ENCODE data around the gene NNT.

NNT gene

DNA sequence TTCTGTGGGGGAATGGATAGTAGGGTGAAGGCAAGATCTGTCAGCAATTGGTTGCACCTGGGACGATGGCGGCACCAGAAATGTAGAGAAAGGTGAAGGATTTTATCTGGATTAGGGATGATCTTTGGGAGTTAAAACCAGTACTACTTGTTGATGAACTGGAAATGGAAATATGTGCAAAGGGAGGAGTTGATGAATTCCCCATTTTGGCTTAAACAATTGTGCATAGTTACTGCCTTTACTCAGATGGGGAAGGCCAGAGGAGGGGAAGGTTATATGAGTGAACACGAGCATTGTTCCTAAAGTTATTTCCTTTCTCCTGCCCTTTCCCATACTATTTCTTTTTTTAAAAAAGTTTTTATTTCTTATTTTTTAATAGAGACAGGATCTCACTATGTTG, 19.1 kb downstream of the NNT start:
- DNase-seq (ENCODE audit: low read depth in 2 of 3, low spot score in 1 of 3), result no peak

GRCh38 chr5:43623048-43623680, 20.2 kb downstream of the NNT start:
- DNase-seq (ENCODE audit: low read depth in 2 of 3, low spot score in 1 of 3), result no peak

GRCh38 chr5:43627028-43627427, 24.0 kb downstream of the NNT start:
- no peak for DNase-seq (ENCODE audit: low read depth in 2 of 3, low spot score in 1 of 3)

DNA sequence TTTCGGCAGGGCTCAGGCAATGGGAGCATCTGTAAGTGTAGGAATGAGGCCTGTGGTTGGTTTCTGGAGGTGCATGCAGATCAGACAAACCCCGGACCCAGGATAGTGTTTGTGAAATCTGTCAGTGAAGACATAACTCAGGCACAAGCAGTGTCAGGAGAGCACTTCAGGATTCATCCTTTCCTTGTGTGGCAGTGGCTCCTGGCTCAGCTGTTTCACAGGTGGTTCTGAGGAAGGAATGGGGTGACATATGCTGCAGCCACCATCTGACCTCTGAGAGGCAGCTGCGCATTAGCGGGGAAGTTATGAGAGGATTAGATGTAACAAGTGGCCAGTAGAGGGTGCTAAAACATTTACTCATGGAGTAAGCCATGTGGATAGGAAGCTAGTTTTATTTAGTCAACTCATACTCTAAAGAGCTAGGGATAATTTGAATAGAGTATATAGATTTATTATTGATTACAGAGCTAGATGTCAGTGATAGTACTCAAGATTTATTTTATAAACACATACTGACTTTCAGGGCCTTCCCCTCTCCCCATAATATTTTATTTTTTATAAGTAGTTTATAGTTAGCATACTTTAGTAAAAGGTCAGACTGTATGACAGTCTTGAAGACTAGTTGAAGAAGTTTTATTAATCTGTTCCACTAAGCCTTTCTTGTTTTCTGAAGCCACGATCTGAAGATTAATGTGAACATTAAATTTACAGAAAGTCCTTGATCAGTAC, 28.4 kb downstream of the NNT start:
- peak in 2 of 3 donors; percentile 3 to 58 for DNase-seq (ENCODE audit: low read depth in 2 of 3, low spot score in 1 of 3)

GRCh38 chr5:43634621-43635020, 31.6 kb downstream of the NNT start:
- DNase-seq (ENCODE audit: low read depth in 2 of 3, low spot score in 1 of 3), result no peak

- DNase-seq (ENCODE audit: low read depth in 2 of 3, low spot score in 1 of 3), result no peak
Observed at GRCh38 chr5:43635374-43635773, 32.4 kb downstream of the NNT start.

- DNase-seq (ENCODE audit: low read depth in 2 of 3, low spot score in 1 of 3), result no peak
Observed at GRCh38 chr5:43636076-43636475, 33.1 kb downstream of the NNT start.

- no peak for DNase-seq (ENCODE audit: low read depth in 2 of 3, low spot score in 1 of 3)
Observed at GRCh38 chr5:43637416-43637815, 34.4 kb downstream of the NNT start.

DNA sequence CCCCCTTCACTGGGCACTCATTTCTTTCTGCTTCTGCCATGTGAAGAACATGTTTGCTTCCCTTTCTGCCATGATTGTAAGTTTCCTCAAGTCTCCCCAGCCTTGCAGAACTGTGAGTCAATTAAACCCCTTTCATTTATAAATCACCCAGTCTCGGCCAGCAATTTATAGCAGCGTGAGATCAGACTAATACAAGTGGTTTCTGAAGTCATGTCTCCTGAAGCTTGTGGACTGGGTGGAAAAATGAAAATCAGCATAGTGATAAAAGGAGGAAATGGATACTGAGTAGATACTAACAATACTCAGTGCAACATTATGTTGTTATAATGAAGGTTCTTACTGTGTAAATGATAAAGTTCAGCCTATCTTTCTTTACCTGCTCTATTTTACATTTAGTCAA, 35.1 kb downstream of the NNT start:
- DNase-seq (ENCODE audit: low read depth in 2 of 3, low spot score in 1 of 3), result no peak

GRCh38 chr5:43638546-43638945, 35.6 kb downstream of the NNT start:
- DNase-seq (ENCODE audit: low read depth in 2 of 3, low spot score in 1 of 3), result no peak

DNA sequence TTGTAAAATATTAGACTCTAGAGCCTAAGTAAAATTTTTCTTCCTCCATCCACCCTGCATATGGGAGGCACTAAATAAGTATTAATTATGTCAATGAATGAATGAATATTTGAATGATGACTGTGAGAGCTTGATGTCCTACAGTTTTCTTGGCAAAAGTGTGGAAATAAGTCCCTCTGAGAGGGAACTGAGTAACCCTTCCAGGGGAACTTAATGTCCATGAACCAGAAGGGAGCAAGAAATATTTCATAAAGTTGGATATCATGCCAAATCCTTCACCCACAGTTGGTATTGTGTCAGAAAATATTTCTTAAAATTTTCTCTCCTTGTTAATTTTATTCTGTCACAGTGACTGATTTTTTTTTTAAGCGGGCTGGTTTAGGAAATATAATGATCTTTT, 36.6 kb downstream of the NNT start:
- DNase-seq (ENCODE audit: low read depth in 2 of 3, low spot score in 1 of 3), result no peak

- no peak for DNase-seq (ENCODE audit: low read depth in 2 of 3, low spot score in 1 of 3)
Observed at GRCh38 chr5:43642428-43642827, 39.4 kb downstream of the NNT start.

DNA sequence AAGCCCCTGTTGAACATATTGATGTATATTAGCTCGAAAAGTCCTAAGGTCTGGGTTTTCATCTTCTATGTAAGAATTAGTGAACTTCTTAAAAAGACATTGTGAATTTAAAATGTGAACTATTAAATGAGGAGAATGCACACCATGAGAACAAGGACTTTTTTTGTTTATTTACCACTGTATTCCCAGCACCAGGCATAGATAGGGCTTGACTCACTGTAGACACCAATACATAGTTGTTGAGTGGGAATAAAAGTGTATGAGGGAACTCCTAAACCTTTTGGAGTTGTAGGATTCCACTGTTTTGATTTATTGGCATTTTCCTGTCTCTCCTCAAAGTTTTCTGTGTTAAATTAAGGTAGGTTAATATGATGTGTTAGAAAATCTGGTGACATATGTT, 40.3 kb downstream of the NNT start:
- no peak for DNase-seq (ENCODE audit: low read depth in 2 of 3, low spot score in 1 of 3)

- no peak for DNase-seq (ENCODE audit: low read depth in 2 of 3, low spot score in 1 of 3)
Observed at GRCh38 chr5:43643750-43644149, 40.8 kb downstream of the NNT start.

- no peak for DNase-seq (ENCODE audit: low read depth in 2 of 3, low spot score in 1 of 3)
Observed at GRCh38 chr5:43646992-43647391, 44.0 kb downstream of the NNT start.

DNA sequence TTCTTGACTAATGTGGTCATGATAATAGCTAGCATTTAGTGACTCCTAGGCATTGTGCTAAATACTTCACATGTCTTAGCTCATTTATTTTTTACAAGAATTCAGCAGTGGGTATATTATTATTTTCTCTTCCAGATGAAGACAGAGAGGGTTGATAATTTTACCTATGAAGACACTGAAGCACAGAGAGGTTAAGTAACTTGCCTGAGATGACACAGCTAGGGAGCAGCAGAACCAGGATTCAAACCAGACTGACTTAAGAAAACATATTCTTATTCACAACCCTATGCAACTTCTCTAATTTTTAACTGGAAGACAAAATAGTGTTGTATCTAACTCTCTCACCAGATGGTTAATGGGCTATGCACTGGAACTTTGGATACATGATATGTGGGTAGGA, 44.8 kb downstream of the NNT start:
- no peak for DNase-seq (ENCODE audit: low read depth in 2 of 3, low spot score in 1 of 3)

DNA sequence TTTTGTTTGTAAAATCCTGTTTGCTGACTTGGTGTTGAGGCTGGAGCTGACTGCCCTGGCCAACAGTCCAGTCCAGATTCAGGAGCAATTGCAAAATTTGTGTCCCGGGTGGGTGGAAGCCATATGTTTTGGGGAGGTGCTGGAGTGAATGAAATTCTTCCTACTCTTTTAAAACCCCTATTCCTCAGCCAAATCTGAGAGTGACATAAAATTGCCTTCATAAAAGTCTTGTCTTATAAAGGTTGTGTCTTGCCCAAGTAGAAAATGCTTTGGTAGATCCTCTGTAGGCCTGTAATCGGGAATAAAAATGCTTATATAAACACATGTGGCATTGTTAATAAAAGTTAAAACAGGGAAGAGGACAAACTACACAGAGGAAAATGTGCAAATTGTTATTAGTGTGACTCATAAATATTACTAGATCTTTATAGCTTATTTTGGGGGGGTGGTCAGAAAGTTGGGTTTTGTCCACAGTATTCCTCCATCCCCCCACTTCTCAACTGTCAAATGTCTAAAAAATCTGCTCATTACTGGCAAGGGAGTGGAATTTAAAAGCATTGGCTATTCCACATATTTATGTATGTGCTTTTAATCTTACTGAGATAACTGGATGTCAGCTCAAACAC, 45.6 kb downstream of the NNT start:
- DNase-seq (ENCODE audit: low read depth in 2 of 3, low spot score in 1 of 3), result no peak

DNA sequence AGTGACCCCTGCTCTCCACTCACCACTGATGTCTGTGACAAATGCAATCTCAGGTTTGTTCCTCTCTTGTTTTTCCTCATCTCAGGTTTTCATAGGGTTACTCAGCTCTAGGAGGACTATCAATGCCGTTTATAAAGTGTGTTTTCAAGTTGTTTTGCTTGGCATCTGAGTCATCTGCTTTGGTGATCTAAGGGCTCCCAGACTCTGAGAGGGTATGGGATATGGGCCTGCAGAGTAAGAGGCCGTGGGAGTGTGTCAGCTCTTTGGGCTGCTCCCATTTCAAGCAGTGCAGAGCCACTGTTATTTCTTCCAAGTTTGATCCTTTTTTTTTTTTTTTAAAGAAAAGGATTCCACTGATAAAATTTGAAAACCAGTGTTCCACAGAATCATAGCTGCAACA, 46.3 kb downstream of the NNT start:
- no peak for DNase-seq (ENCODE audit: low read depth in 2 of 3, low spot score in 1 of 3)

GRCh38 chr5:43652537-43653302, 49.7 kb downstream of the NNT start:
- no peak for DNase-seq (ENCODE audit: low read depth in 2 of 3, low spot score in 1 of 3)

- no peak for DNase-seq (ENCODE audit: low read depth in 2 of 3, low spot score in 1 of 3)
Observed at GRCh38 chr5:43658509-43658908, 55.5 kb downstream of the NNT start.

DNA sequence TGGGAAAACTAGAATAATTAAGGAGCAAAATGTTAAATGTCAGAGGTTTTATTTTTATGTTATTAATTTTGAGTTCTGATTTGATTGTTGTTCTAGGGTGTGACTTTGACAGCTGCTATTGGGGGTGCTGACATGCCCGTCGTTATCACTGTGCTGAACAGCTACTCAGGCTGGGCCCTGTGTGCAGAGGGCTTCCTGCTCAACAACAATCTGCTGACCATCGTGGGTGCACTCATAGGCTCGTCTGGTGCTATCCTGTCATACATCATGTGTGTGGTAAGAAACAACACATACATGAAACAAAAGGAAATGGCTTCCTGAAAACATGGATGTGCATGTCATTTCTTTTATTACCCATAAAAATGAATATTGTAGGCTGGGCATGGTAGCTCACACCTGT, 56.1 kb downstream of the NNT start:
- no peak for DNase-seq (ENCODE audit: low read depth in 2 of 3, low spot score in 1 of 3)

GRCh38 chr5:43661102-43661501, 58.1 kb downstream of the NNT start:
- peak in 2 of 3 donors; percentile 6 to 17 for DNase-seq (ENCODE audit: low read depth in 2 of 3, low spot score in 1 of 3)
